GM19324 (cell line): ENCODE data around the gene KRTAP24-1.

Experiments
- ATAC-seq: cut with Tn5 transposase; IDR thresholded peaks from one replicate; pipeline ENCODE4 v1.9.1; 2021; ENCODE audit warnings: mild to moderate bottlenecking, moderate library complexity; ENCODE audit not compliant: unreplicated experiment, low FRiP score

KRTAP24-1 gene, protein sequence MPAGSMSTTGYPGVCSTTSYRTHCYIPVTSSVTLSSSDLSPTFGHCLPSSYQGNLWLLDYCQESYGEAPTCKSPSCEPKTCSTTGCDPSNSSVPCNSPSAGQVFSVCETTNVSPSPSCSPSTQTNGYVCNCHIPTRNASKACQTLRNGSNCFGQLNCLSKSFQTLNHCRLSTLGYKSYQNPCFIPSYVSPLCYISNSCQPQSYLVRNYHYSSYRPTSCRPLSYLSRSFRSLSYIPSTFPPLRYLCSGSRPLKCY

GRCh38 chr21:30282850-30283249, at the start of gene KRTAP24-1:
Gene KRTAP24-1, minus strand, starts transcription at chr21:30282950. Its CDS starts 18 bp downstream, at chr21:30282932.
- ATAC-seq = no peak

- no peak for ATAC-seq
Measured at GRCh38 chr21:30329203-30329875, 46.6 kb upstream of the KRTAP24-1 start.

- no peak for ATAC-seq
Measured at GRCh38 chr21:30326390-30326789, 43.6 kb upstream of the KRTAP24-1 start.

DNA sequence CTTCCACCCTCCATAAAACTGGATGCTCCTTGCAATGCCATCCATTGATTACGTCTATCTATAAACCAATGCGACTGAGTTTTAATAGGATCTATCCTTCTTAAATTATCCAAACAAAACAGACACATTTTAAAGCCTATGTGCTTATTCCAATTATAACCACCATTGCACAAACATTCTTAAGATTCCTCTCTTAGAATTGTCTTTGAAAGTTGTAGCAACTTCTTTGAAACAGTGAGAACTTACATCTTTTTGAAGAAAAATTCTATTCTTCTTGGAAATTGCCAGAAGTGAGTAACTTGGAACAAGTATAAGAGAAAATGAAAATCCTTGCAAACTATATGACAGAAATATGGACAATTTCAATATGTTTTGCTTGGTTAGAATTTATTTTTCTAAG, 37.5 kb upstream of the KRTAP24-1 start, which contains the start of gene KRTAP26-1:
TSS of gene KRTAP26-1 (minus strand) at position 101 of the 400 bp plus-strand sequence. CDS start 280 bp downstream, outside the sequence.
- ATAC-seq = no peak

DNA sequence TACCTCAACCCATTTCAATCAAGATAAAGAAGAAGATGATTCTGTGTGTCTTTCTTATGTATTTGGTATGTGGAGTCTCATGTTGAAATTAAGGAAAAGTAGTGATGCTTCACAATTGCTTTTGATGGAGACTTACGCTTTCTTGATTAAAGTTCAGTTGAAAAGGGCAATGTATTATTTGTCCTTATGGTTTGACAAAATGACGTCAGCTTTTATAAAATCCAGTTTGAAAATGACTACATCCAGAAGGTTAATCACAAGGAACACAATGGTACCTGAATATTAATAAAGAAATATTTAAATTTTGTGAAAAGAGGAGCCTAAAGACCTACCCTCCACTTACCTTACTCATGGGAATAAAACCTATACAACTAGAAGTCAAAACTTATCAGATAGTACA, 33.0 kb upstream of the KRTAP24-1 start:
- ATAC-seq = no peak

GRCh38 chr21:30306884-30307283, 24.1 kb upstream of the KRTAP24-1 start:
- no peak for ATAC-seq

DNA sequence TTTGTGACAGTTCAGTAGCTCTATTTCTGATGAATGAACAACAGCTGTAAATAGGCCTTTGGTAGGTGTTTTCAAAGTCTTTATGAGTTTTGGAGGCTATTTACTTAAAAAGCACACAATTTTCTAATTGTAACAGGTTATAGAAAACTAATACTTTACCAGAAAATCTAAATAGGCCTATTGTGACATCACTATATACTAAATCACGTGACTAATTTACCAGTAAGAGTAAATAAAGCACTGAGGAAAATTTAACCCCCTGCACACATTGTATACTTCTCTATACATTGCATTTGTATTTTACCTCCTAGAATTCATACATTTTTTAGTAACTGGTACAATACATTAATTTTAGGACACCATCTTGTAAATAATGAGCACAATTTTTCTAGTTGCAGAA, 22.4 kb upstream of the KRTAP24-1 start:
- ATAC-seq = no peak

- ATAC-seq = no peak
Measured at GRCh38 chr21:30289215-30289614, 6.5 kb upstream of the KRTAP24-1 start, which contains the start of gene KRTAP25-1. Gene KRTAP25-1, minus strand, starts transcription at chr21:30289514. Its CDS starts 24 bp downstream, at chr21:30289490.

GRCh38 chr21:30271611-30272010, 11.1 kb downstream of the KRTAP24-1 start:
- no peak for ATAC-seq

DNA sequence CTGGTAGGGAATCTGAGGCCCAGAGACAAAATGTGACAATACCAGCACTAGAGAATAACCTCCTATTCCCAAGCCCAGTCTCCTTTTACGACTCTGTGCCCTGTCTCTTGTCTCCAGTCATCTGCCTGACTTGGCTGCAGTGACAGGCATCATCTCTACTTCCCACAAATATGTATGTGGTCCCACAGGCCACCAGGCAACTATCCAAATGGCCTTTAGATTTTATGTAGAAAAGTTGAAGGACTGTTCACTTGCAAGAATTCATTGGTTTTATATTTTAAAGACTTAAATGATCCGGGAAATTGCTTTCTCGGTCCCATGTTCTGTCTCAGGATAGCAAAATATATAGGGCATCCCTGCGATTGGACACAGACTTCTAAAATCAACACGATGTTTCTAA, 11.6 kb downstream of the KRTAP24-1 start:
- no peak for ATAC-seq

DNA sequence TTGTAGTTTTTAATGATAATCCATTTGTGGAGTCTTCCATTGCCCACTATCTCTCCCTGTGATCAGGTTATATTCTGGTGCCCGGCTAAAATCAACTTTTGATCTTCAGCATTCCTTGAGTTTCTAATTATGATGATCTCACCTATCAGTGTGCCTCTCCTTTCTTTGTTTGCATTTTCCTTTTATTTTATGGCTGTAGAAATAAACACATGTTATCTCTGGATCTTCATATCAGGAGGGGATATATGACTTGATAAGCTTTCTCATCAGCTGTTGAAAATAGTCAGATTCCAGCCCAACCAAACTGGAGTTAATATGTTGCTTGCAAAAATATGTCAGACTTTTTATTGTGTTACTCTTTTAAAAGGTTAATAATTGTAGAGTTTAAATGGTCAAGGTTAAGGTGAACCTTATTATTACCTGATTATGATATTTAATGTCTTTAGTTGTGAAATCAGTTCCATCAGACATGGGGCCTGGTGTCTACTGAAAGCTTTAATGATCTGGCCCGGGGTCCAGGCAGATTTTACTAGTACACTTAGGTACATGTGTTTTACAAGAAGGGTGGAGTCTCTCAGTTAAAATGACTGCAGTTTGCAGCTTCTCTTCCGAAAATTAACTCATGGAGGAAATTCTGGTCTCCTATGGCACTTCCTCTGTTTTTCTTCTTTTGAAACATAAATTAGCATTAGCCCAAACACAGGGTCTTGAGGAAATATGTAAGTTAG, 12.8 kb downstream of the KRTAP24-1 start:
- ATAC-seq = no peak

DNA sequence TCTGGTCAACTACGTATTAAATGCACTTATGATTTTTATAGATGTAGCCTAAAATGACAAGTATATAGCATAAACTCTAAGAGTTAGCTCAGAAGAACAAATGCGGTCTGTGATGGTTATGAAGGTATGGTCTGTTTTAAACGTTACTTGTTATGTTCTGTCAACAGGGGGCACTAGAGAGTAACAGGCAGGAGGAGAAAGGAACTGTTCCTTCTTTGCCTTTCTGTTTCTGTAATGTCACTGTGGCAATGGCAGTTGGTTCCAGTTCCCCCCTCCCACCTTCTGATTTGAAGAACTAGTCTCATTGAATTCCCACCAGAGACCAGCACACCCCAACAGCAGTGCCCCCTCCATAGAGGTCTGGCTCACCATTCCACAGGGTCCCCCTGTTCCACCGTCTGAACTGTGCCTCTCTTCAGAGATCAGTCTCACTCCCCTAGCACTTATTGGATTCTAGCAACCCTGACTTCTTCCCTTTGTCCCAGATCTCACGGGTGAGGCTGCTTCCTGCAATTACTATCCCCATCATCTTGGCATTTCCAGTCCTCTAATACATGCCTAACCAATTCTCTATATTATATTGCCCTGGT, 14.0 kb downstream of the KRTAP24-1 start:
- no peak for ATAC-seq

DNA sequence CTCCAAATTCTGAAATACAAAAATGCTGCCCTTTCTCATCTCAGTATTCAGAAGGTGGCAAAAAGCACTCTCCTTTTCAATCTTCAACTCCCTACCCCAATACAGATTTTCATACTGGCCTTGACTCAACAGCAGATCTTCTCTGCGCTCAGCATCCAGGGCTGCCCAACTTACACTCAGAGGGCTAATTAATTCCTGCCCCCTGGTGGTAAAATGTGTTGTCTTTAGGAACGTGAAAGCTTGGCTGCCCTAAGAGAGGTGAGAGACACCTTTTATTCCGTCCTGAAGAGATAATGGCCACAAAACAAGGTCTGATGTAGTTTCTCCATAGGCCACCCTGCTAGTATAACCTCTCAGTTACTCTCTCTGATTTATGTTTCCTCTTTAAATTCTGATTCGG, 25.0 kb downstream of the KRTAP24-1 start:
- no peak for ATAC-seq

GRCh38 chr21:30256100-30256499, 26.6 kb downstream of the KRTAP24-1 start:
- ATAC-seq = no peak

DNA sequence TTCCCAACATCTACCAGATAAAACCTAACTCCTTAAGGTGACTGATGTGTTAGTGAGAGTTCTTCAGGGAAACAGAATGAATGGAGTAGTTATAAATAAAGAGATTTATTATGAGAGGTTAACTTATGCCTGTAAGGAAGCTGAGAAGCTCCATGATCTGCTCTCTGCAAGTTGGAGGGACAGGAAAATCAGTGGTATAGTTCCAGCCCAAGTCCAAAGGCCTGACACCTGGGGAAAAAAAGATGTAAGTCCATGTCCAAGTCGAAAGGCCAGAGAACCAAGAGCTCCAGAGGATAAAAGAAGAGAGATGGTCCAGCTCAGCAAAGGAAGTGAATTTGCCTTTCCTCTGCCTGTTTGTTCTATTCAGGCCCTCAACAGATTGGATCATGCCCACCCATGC, 27.1 kb downstream of the KRTAP24-1 start:
- ATAC-seq = no peak

DNA sequence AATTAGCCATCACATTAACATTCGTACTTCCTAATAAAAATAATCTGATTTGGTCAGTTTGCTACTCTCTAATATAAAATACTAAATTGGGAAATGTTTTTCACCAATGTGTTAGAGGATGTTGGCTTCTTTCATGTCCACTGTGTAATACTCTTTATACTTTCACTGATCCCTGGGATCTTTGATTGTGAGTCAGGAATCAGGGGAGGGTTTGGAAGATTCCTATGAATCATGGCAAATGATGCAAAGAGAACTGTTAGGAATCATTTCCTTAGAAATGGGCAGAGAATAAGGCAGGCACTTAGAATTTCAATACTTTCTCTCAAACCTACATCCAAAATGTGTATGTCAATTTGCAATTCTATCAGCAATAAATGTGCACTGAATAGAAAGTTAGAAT, 31.0 kb downstream of the KRTAP24-1 start:
- ATAC-seq = no peak

GRCh38 chr21:30249936-30250335, 32.8 kb downstream of the KRTAP24-1 start:
- ATAC-seq = no peak

GRCh38 chr21:30248844-30249243, 33.9 kb downstream of the KRTAP24-1 start:
- no peak for ATAC-seq

- no peak for ATAC-seq
Measured at GRCh38 chr21:30245061-30245460, 37.7 kb downstream of the KRTAP24-1 start.

DNA sequence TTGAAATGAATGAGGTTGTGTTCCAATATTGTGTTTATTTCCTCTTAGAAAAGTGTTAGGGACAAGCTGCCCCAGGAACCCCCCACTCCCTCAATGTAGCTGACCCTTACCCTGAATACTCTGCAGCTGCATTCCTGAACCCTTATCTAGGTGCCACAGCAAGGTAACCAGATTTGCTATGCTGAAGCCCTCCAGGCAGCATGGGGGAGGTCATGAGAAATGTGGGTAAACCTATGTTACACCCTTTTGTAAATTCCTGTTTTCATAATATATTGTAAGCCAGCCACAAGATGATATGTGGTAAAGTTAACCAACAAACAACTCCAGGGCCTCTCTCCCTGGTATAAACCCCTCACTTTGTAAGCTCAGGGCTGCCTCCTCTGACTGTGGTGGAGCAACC, 39.1 kb downstream of the KRTAP24-1 start:
- no peak for ATAC-seq

DNA sequence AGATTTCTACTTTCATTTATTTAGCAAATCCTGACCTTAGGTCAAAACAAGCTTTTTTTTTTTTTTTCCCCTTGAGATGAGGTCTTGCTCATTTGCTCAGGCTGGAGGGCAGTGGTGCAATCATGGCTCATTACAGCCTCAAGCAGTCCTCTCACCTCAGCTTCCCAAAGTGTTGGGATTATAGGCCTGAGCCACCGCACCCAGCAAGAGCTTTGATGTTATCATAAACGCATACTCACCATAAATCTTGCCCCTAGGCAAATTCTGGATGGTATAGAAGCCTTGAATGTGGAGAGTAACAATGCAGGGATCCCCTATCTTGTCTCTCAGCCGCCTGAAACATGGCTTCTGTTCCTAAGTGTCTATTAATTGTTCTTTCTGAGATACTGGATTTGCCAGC, 42.1 kb downstream of the KRTAP24-1 start:
- ATAC-seq = no peak
